ENCODE data around the gene RGSL1.

Gene RGSL1

DNA sequence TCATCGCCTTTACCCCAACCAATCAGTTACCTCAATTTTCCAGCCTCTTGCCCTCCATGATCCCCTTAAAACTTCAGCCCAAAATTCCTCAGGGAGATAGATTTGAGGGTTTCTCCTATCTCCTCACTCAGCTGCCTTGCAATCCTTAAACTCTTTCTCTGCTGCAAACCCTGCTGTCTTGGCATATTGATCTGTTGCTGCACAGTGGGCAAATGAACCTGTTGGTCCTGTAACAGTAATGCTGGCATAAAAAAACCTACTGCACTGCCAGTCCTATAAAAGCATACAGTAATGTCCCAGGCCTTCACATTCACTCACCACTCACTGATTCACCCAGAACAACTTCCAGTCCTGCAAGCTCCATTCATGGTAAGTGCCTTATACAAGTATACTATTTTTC lies 44.4 kb upstream of the RGSL1 start:
- no peak for TF ChIP-seq EZH2 (IDR thresholded peaks at IDR 0.05; ENCODE audit: borderline replicate concordance, low read depth, low read length, severe bottlenecking)
- no peak for TF ChIP-seq CTCF (IDR thresholded peaks at IDR 0.05; ENCODE audit: borderline replicate concordance, extremely low read depth, low read length, poor library complexity, severe bottlenecking)
- DNase-seq (no peak), ATAC-seq (ENCODE audit: insufficient read depth, low read depth) (no peak)
- no peaks in the 10 kb centered on the region for H3K36me3 ChIP-seq (ENCODE audit: insufficient read depth, low read length)
- no peak overlapping the region for H3K4me2 ChIP-seq (ENCODE audit: insufficient read depth, low read length)
- H4K20me1 ChIP-seq (ENCODE audit: insufficient read depth, low read length), result no peaks in the 10 kb centered on the region
- no peak overlapping the region for H2AFZ ChIP-seq (ENCODE audit: low read depth, low read length)
- no peak overlapping the region for H3K27ac ChIP-seq (ENCODE audit: low read length)
- no peaks in the 10 kb centered on the region for H3K4me1 ChIP-seq (ENCODE audit: insufficient read depth, low read length)
- H3K9me3 ChIP-seq (ENCODE audit: insufficient read depth, low read length, severe bottlenecking), result peaks cover 10% of the 10 kb centered on the region
- H3K27me3 ChIP-seq (ENCODE audit: insufficient read depth, low read length, poor library complexity), result no peaks in the 10 kb centered on the region
- no peak overlapping the region for H3K4me3 ChIP-seq (ENCODE audit: low read depth in 1 of 2, low read length in 2 of 2)
- H3K9ac ChIP-seq (ENCODE audit: low read depth, low read length), result no peak overlapping the region
- H3K79me2 ChIP-seq (ENCODE audit: insufficient read depth, low read length), result no peaks in the 10 kb centered on the region

GRCh38 chr1:182406012-182406411 lies 43.9 kb upstream of the RGSL1 start:
- Histone ChIP-seq H3K4me2 (ENCODE audit: insufficient read depth, low read length) (no peak overlapping the region), H3K9ac (ENCODE audit: low read depth, low read length) (no peak overlapping the region)
- TF ChIP-seq CTCF (IDR thresholded peaks at IDR 0.05; ENCODE audit: borderline replicate concordance, extremely low read depth, low read length, poor library complexity, severe bottlenecking) (no peak), EZH2 (IDR thresholded peaks at IDR 0.05; ENCODE audit: borderline replicate concordance, low read depth, low read length, severe bottlenecking) (no peak)

DNA sequence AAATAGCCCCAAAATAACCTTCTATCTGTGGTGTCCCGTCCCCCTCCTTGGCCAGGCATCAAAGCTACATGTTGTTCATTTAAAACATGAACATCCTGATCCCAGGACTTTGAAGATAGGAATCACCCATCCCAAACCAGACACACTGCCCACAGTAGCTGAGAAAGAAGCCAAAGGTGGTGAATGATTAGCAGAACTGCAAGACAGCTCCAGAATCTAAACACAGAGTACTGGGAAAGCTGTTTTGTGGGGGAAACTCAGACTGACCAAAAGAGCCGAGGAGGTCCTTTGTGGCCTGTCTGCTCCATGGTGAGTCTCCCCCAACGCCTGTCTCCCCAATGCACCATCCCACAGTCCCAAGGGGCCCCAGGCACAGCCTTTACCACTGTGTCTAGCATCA lies 42.2 kb upstream of the RGSL1 start:
- TF ChIP-seq CTCF (IDR thresholded peaks at IDR 0.05; ENCODE audit: borderline replicate concordance, extremely low read depth, low read length, poor library complexity, severe bottlenecking), result no peak
- TF ChIP-seq EZH2 (IDR thresholded peaks at IDR 0.05; ENCODE audit: borderline replicate concordance, low read depth, low read length, severe bottlenecking), result no peak

More at GRCh38 chr1:182406012-182406411, 43.9 kb upstream of the RGSL1 start:
- Histone ChIP-seq H3K4me3 (ENCODE audit: low read depth in 1 of 2, low read length in 2 of 2) (no peak overlapping the region), H3K27ac (ENCODE audit: low read length) (no peak overlapping the region), H4K20me1 (ENCODE audit: insufficient read depth, low read length) (no peaks in the 10 kb centered on the region), H2AFZ (ENCODE audit: low read depth, low read length) (no peak overlapping the region), H3K4me1 (ENCODE audit: insufficient read depth, low read length) (no peaks in the 10 kb centered on the region), H3K9me3 (ENCODE audit: insufficient read depth, low read length, severe bottlenecking) (peaks cover 10% of the 10 kb centered on the region), H3K79me2 (ENCODE audit: insufficient read depth, low read length) (no peaks in the 10 kb centered on the region), H3K27me3 (ENCODE audit: insufficient read depth, low read length, poor library complexity) (no peaks in the 10 kb centered on the region), H3K36me3 (ENCODE audit: insufficient read depth, low read length) (no peaks in the 10 kb centered on the region)
- DNase-seq, result no peak
- no peak for ATAC-seq (ENCODE audit: insufficient read depth, low read depth)

More for the DNA sequence above, 42.2 kb upstream of the RGSL1 start:
- Histone ChIP-seq H3K9me3 (ENCODE audit: insufficient read depth, low read length, severe bottlenecking) (peaks cover 10% of the 10 kb centered on the region), H3K36me3 (ENCODE audit: insufficient read depth, low read length) (no peaks in the 10 kb centered on the region), H3K4me3 (ENCODE audit: low read depth in 1 of 2, low read length in 2 of 2) (no peak overlapping the region), H3K4me1 (ENCODE audit: insufficient read depth, low read length) (no peaks in the 10 kb centered on the region), H3K79me2 (ENCODE audit: insufficient read depth, low read length) (no peaks in the 10 kb centered on the region), H4K20me1 (ENCODE audit: insufficient read depth, low read length) (no peaks in the 10 kb centered on the region), H3K4me2 (ENCODE audit: insufficient read depth, low read length) (no peak overlapping the region), H2AFZ (ENCODE audit: low read depth, low read length) (no peak overlapping the region), H3K27me3 (ENCODE audit: insufficient read depth, low read length, poor library complexity) (no peaks in the 10 kb centered on the region), H3K9ac (ENCODE audit: low read depth, low read length) (no peak overlapping the region), H3K27ac (ENCODE audit: low read length) (no peak overlapping the region)
- DNase-seq, result no peak
- ATAC-seq (ENCODE audit: insufficient read depth, low read depth), result no peak

All from DND-41 (cell line).